ENCODE data around the gene IL31RA. TPM values are rescaled to one million over a fixed set of nuclear protein-coding genes. Genes with fewer than 3 reads are reported as not detected.

The IL31RA gene
- total RNA-seq, 1 experiment from 2014 or later: not detected

DNA sequence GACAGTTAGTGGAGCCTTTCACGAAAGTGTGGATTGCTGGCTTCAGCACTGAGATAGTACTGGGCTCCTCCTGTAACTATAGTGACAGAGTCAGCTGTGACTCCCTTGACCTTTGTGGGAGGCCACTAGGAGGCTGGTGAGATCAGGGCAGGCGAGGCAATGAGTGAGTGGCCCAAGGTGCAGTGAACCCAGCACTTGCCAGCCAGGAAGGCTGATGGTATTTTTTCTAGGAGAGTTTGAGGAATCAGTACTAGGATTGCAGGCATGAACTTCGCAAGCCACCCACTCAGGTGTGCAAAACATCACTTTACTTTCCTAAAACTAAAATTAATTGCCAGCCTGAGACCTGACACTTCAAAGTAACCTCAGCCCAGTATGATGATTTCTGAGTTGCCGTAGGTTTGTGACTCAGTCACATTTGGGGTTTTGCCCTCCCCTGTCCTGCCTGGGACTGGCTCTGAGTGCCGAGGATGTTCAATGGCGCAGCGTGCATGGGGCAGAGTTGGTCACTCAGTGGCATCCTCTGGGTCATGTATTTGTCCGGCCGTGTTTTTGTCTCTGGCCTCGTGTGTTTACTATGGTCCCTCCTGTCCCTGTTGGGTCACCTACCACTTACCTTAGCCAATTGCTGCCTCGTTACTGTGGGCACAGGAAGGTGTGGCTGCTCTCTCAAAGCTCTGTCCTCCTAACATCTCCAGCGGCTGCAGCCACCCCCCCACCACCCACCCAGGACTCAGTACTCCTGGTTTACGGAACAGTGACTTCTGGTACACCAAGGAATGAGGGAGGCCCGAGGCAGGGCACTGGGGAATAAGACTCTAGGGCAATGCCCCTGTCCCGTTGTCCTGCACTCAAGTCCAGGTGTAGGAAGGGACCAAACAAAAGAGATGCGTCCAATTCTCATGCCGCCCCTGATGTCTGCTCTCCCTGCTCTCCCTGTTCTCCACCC, 67.2 kb downstream of the IL31RA start:
- CTCF ChIA-PET: no interaction called here
- Mint-ChIP-seq H3K36me3 (no peaks in the 10 kb centered on the region), H3K27ac (no peak overlapping the region), H3K4me1 (peaks cover 10% of the 10 kb centered on the region), H3K27me3 (ENCODE audit: low read depth) (no peaks in the 10 kb centered on the region), H3K4me3 (no peak overlapping the region), H3K9me3 (no peaks in the 10 kb centered on the region)
- DNase-seq (ENCODE audit: low spot score) (no peak), ATAC-seq (peak; percentile 54)
- POLR2A ChIA-PET: no interaction called here
- TF ChIP-seq NFE2L1 (CRISPR knock-in tag; IDR thresholded peaks at IDR 0.05): no peak
- TF ChIP-seq ZBTB21 (CRISPR knock-in tag; IDR thresholded peaks at IDR 0.05; ENCODE audit: borderline replicate concordance): no peak
- TF ChIP-seq FOXJ3 (CRISPR knock-in tag; IDR thresholded peaks at IDR 0.05; ENCODE audit: borderline replicate concordance): no peak
- no peak for TF ChIP-seq CREB1 (CRISPR knock-in tag; IDR thresholded peaks at IDR 0.05)
- TF ChIP-seq NR3C1 (CRISPR knock-in tag; conservative IDR thresholded peaks at IDR 0.05; ENCODE audit: low read depth): no peak
- no peak for TF ChIP-seq FOXK1 (CRISPR knock-in tag; IDR thresholded peaks at IDR 0.05)
- no peak for TF ChIP-seq ZNF396 (CRISPR knock-in tag; IDR thresholded peaks at IDR 0.05; ENCODE audit: borderline replicate concordance)
- TF ChIP-seq, protein P1, sequence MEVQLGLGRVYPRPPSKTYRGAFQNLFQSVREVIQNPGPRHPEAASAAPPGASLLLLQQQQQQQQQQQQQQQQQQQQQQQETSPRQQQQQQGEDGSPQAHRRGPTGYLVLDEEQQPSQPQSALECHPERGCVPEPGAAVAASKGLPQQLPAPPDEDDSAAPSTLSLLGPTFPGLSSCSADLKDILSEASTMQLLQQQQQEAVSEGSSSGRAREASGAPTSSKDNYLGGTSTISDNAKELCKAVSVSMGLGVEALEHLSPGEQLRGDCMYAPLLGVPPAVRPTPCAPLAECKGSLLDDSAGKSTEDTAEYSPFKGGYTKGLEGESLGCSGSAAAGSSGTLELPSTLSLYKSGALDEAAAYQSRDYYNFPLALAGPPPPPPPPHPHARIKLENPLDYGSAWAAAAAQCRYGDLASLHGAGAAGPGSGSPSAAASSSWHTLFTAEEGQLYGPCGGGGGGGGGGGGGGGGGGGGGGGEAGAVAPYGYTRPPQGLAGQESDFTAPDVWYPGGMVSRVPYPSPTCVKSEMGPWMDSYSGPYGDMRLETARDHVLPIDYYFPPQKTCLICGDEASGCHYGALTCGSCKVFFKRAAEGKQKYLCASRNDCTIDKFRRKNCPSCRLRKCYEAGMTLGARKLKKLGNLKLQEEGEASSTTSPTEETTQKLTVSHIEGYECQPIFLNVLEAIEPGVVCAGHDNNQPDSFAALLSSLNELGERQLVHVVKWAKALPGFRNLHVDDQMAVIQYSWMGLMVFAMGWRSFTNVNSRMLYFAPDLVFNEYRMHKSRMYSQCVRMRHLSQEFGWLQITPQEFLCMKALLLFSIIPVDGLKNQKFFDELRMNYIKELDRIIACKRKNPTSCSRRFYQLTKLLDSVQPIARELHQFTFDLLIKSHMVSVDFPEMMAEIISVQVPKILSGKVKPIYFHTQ (CRISPR knock-in tag; IDR thresholded peaks at IDR 0.05): no peak
- no peak for TF ChIP-seq ZNF219 (CRISPR knock-in tag; IDR thresholded peaks at IDR 0.05; ENCODE audit: borderline replicate concordance)
- no peak for TF ChIP-seq ELF4 (CRISPR knock-in tag; IDR thresholded peaks at IDR 0.05; ENCODE audit: low read depth)
- TF ChIP-seq, protein P2, sequence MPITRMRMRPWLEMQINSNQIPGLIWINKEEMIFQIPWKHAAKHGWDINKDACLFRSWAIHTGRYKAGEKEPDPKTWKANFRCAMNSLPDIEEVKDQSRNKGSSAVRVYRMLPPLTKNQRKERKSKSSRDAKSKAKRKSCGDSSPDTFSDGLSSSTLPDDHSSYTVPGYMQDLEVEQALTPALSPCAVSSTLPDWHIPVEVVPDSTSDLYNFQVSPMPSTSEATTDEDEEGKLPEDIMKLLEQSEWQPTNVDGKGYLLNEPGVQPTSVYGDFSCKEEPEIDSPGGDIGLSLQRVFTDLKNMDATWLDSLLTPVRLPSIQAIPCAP (CRISPR knock-in tag; IDR thresholded peaks at IDR 0.05): no peak
- TF ChIP-seq GRHL2 (CRISPR knock-in tag; IDR thresholded peaks at IDR 0.05; ENCODE audit: insufficient replicate concordance, severe bottlenecking): no peak
- TF ChIP-seq, protein P3, sequence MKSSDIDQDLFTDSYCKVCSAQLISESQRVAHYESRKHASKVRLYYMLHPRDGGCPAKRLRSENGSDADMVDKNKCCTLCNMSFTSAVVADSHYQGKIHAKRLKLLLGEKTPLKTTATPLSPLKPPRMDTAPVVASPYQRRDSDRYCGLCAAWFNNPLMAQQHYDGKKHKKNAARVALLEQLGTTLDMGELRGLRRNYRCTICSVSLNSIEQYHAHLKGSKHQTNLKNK (CRISPR knock-in tag; IDR thresholded peaks at IDR 0.05): no peak
- TF ChIP-seq, protein P4, sequence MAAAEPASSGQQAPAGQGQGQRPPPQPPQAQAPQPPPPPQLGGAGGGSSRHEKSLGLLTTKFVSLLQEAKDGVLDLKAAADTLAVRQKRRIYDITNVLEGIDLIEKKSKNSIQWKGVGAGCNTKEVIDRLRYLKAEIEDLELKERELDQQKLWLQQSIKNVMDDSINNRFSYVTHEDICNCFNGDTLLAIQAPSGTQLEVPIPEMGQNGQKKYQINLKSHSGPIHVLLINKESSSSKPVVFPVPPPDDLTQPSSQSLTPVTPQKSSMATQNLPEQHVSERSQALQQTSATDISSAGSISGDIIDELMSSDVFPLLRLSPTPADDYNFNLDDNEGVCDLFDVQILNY (CRISPR knock-in tag; IDR thresholded peaks at IDR 0.05): no peak
- TF ChIP-seq, protein P5, sequence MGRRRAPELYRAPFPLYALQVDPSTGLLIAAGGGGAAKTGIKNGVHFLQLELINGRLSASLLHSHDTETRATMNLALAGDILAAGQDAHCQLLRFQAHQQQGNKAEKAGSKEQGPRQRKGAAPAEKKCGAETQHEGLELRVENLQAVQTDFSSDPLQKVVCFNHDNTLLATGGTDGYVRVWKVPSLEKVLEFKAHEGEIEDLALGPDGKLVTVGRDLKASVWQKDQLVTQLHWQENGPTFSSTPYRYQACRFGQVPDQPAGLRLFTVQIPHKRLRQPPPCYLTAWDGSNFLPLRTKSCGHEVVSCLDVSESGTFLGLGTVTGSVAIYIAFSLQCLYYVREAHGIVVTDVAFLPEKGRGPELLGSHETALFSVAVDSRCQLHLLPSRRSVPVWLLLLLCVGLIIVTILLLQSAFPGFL (CRISPR knock-in tag; IDR thresholded peaks at IDR 0.05; ENCODE audit: borderline replicate concordance): no peak
- TF ChIP-seq, protein P6, sequence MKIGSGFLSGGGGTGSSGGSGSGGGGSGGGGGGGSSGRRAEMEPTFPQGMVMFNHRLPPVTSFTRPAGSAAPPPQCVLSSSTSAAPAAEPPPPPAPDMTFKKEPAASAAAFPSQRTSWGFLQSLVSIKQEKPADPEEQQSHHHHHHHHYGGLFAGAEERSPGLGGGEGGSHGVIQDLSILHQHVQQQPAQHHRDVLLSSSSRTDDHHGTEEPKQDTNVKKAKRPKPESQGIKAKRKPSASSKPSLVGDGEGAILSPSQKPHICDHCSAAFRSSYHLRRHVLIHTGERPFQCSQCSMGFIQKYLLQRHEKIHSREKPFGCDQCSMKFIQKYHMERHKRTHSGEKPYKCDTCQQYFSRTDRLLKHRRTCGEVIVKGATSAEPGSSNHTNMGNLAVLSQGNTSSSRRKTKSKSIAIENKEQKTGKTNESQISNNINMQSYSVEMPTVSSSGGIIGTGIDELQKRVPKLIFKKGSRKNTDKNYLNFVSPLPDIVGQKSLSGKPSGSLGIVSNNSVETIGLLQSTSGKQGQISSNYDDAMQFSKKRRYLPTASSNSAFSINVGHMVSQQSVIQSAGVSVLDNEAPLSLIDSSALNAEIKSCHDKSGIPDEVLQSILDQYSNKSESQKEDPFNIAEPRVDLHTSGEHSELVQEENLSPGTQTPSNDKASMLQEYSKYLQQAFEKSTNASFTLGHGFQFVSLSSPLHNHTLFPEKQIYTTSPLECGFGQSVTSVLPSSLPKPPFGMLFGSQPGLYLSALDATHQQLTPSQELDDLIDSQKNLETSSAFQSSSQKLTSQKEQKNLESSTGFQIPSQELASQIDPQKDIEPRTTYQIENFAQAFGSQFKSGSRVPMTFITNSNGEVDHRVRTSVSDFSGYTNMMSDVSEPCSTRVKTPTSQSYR (CRISPR knock-in tag; IDR thresholded peaks at IDR 0.05): no peak

All from WTC11 (cell line).